Amniotic epithelial cell (primary cell): Measurements from ENCODE around the gene PSMB10.
"Not testable (repeated sequence)": the region's sequence is repeated elsewhere in the genome, so short reads cannot be mapped to it uniquely, and the experiment has no call there.

Source experiments
- DNase-seq: peaks from one replicate; pipeline ENCODE4 v3.0.0-alpha.2; 2010; ENCODE audit warnings: low read depth

The PSMB10 gene

GRCh38 chr16:67936124-67936879, at the start of gene PSMB10:
Gene PSMB10 (minus strand): TSS chr16:67936850. CDS start chr16:67936749, 101 bp downstream.
- peak; percentile 62 for DNase-seq

GRCh38 chr16:67982011-67982696, 45.5 kb upstream of the PSMB10 start:
- DNase-seq, result no peak

GRCh38 chr16:67979955-67980678, 43.5 kb upstream of the PSMB10 start, which contains the start of gene DPEP3:
Gene DPEP3 (minus strand): TSS chr16:67980499. CDS start chr16:67980380, 119 bp downstream.
- DNase-seq, result no peak

GRCh38 chr16:67977469-67978227, 41.0 kb upstream of the PSMB10 start:
- DNase-seq, result no peak

- no peak for DNase-seq
These were observed 40.4 kb upstream of the PSMB10 start for GRCh38 chr16:67977005-67977404.

- no peak for DNase-seq
These were observed 39.6 kb upstream of the PSMB10 start for GRCh38 chr16:67976205-67976604.

GRCh38 chr16:67975321-67976105, 38.9 kb upstream of the PSMB10 start:
- no peak for DNase-seq

- not testable (repeated sequence) for DNase-seq
These were observed 35.6 kb upstream of the PSMB10 start for GRCh38 chr16:67972285-67972684.

- DNase-seq, result no peak
These were observed 34.5 kb upstream of the PSMB10 start for GRCh38 chr16:67971111-67971510.

GRCh38 chr16:67969254-67970039, 32.8 kb upstream of the PSMB10 start:
- no peak for DNase-seq

GRCh38 chr16:67968400-67969253, 32.0 kb upstream of the PSMB10 start, which contains the start of gene SLC12A4:
Gene SLC12A4 (minus strand): TSS chr16:67968637. CDS start chr16:67968553, 84 bp downstream.
- DNase-seq, result peak; percentile 63

GRCh38 chr16:67967958-67968399, 31.3 kb upstream of the PSMB10 start:
- no peak for DNase-seq

GRCh38 chr16:67967183-67967957, 30.7 kb upstream of the PSMB10 start:
- DNase-seq, result no peak

- peak; percentile 26 for DNase-seq
These were observed 30.0 kb upstream of the PSMB10 start for GRCh38 chr16:67966549-67967182.

- DNase-seq, result no peak
These were observed 29.3 kb upstream of the PSMB10 start for GRCh38 chr16:67965668-67966548.

- no peak for DNase-seq
These were observed 28.0 kb upstream of the PSMB10 start for GRCh38 chr16:67964477-67965131.
